GM12864 (cell line): ENCODE measurements around the gene INSIG2.
A peak's percentile ranks its signal among the peaks of the same experiment; 100 is the strongest.

Experiments used
- DNase-seq: peaks from one replicate; pipeline ENCODE4 v3.0.0-alpha.2; 2011; ENCODE audit warnings: low read depth
- H3K4me3 ChIP-seq: 2 replicates; pipeline ENCODE4 v1.5.1; 2011; ENCODE audit warnings: mild to moderate bottlenecking, low read depth, low read length, control low read depth
- CTCF ChIP-seq: IDR thresholded peaks from 2 replicates; pipeline ENCODE4 v1.5.1; 2011; ENCODE audit warnings: low read depth, mild to moderate bottlenecking, moderate library complexity, low read length, control low read depth, inconsistent platforms; ENCODE audit errors: missing control alignments

INSIG2 gene

GRCh38 chr2:118097657-118098056 lies 9.4 kb downstream of the INSIG2 start:
- no peak overlapping the region for H3K4me3 ChIP-seq
- no peak for TF ChIP-seq CTCF
- no peak for DNase-seq

DNA sequence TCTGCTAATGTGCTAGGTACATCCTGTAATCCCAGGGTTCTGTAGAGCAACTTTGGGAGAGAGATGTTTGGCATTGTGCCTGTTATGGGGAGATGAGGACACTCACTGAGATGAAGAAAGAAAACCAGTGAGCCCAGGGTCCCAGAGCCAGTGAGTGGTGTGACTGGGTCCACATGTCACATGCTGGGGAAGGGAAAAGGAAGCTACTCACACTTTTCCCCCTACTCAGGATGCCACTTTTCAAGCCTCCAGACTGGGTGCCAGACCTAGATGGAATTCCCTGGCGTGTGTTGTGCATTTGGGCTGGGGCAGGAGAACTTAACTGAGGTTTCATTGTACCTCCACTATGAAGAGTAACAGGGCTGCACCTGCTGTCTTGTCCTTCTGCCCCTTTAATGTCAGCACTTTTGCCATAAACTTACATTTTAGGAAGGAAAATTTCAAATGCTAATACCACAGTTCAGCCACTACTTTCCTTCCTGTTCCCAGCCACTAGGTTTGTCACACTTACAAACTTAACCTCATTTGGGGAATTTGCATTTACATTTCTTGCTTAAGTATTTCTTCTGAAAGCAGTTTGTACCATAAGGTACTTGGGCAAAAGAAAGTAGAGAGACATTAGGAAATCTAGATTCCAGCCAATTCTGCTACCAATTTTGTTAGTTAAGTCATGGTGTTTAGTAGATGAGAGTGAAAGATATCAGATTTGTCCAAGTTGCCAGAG lies 10.2 kb downstream of the INSIG2 start:
- DNase-seq = no peak
- no peak for TF ChIP-seq CTCF
- H3K4me3 ChIP-seq = no peak overlapping the region

- H3K4me3 ChIP-seq = no peak overlapping the region
- DNase-seq = no peak
- TF ChIP-seq CTCF = no peak
Observed at GRCh38 chr2:118102433-118103082, 14.3 kb downstream of the INSIG2 start.

- DNase-seq = peak; percentile 44
- H3K4me3 ChIP-seq = peak overlapping the region; percentile 6
- TF ChIP-seq CTCF = no peak
Observed at GRCh38 chr2:118103951-118104940, 16.0 kb downstream of the INSIG2 start.

- no peak for DNase-seq
- no peak for TF ChIP-seq CTCF
- H3K4me3 ChIP-seq = no peak overlapping the region
Observed at GRCh38 chr2:118105497-118105896, 17.2 kb downstream of the INSIG2 start.

DNA sequence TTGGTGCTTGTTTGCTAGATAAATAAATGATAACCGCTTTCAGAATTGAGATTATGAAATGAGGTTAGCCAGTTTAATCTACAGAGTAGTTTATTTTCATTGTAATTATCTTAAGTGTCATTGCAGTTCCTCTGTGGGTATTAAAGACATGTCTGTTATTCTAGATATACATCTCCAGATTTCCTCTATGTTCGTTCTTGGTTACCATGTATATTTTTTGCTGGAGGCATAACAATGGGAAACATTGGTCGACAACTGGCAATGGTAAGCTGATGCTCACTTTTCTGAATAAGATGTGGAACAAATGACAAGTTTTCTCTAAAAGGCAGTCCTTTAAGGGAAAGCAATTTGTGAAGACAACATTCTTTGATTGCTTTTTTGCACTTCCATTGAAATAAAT lies 18.7 kb downstream of the INSIG2 start:
- TF ChIP-seq CTCF = no peak
- no peak for DNase-seq
- H3K4me3 ChIP-seq = no peak overlapping the region
